Mesothelial cell of epicardium (in vitro differentiated cells): Measurements from ENCODE around the gene DHX40. TPM values are rescaled to one million over a fixed set of nuclear protein-coding genes. Genes with fewer than 3 reads are reported as not detected.

Source experiments
- DNase-seq, 2 experiments: peaks; one replicate each; pipeline ENCODE4 v3.0.0; 2021; ENCODE audit warnings: low spot score in 2 of 2; ENCODE audit not compliant: unreplicated experiment in 2 of 2
- H3K27ac Mint-ChIP-seq: 2 replicates; pipeline ENCODE4 v1.8.0; 2021; ENCODE audit warnings: mixed read lengths
- H3K27me3 Mint-ChIP-seq: 2 replicates; pipeline ENCODE4 v1.8.0; 2021; ENCODE audit warnings: low read depth, mixed read lengths
- H3K36me3 Mint-ChIP-seq: 2 replicates; pipeline ENCODE4 v1.8.0; 2021; ENCODE audit warnings: mixed read lengths
- H3K4me1 Mint-ChIP-seq: 2 replicates; pipeline ENCODE4 v1.8.0; 2021; ENCODE audit warnings: mixed read lengths
- H3K4me3 Mint-ChIP-seq: 2 replicates; pipeline ENCODE4 v1.8.0; 2021; ENCODE audit warnings: mild to moderate bottlenecking, moderate library complexity, mixed read lengths
- H3K9me3 Mint-ChIP-seq: 2 replicates; pipeline ENCODE4 v1.8.0; 2021; ENCODE audit warnings: mixed read lengths
- CTCF ChIP-seq: fragments of 200-600 bp; sonication (generic); IDR thresholded peaks from one replicate; pipeline ENCODE4 v1.5.0; 2021; ENCODE audit warnings: antibody characterized with exemption; ENCODE audit not compliant: unreplicated experiment
- total RNA-seq: library from RNA; stranded (reverse); gene quantifications from 3 replicates; pipeline ENCODE4 v1.2.1, GENCODE V29; 2021

The DHX40 gene
- total RNA-seq, 1 donor from 2014 or later, result 51.7 TPM

DNA sequence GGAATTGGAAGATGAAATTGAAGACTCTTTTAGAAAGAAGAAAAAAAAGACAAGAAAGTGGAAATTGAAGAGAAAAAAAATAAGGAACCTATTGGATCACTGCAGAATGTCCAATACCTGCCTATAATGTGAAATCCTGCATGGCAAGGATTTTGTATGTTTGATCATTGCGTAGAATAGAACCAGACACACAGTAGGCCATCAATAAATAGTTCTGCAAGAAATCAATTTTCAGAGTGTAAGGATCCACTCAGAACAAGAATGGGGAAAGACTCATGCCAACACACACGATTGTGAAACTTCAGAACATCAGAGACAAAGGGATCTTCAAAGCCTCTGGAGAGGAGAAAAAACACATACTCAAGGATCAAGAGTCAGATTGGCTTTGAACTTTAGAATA, 39.7 kb upstream of the DHX40 start:
- no peaks in the 10 kb centered on the region for H3K36me3 Mint-ChIP-seq
- no peak for DNase-seq
- no peak overlapping the region for H3K27ac Mint-ChIP-seq
- H3K9me3 Mint-ChIP-seq, result no peaks in the 10 kb centered on the region
- H3K27me3 Mint-ChIP-seq, result no peaks in the 10 kb centered on the region
- TF ChIP-seq CTCF, result no peak
- no peak overlapping the region for H3K4me3 Mint-ChIP-seq
- peaks cover 8% of the 10 kb centered on the region for H3K4me1 Mint-ChIP-seq

GRCh38 chr17:59526451-59526850, 39.0 kb upstream of the DHX40 start:
- Mint-ChIP-seq H3K27ac (no peak overlapping the region), H3K4me3 (no peak overlapping the region), H3K9me3 (no peaks in the 10 kb centered on the region), H3K27me3 (no peaks in the 10 kb centered on the region), H3K4me1 (peaks cover 10% of the 10 kb centered on the region), H3K36me3 (no peaks in the 10 kb centered on the region)
- TF ChIP-seq CTCF, result no peak
- DNase-seq, result no peak

GRCh38 chr17:59527325-59527917, 38.0 kb upstream of the DHX40 start:
- Mint-ChIP-seq H3K36me3 (no peaks in the 10 kb centered on the region), H3K4me1 (peaks cover 8% of the 10 kb centered on the region)

DNA sequence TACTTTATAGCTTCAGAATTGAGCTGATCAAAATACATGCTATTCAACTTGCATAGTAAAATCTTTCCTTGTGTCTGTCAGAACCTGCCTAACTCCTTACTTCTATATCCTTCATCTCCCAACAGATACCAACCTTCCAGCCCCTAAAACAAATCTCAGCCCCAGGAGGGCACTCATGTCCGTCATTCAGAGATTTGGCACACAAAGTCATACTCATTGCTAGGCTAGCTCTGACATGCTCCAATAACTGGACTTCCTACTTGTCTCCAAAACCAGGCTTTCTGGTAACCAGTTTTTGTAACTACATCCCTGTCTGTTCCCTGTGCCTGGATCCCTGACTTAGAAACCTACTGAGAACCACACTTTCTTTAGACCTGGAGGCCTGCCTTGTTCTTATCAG, 37.5 kb upstream of the DHX40 start:
- H3K36me3 Mint-ChIP-seq, result no peaks in the 10 kb centered on the region
- no peak for TF ChIP-seq CTCF
- DNase-seq, result no peak
- H3K27me3 Mint-ChIP-seq, result no peaks in the 10 kb centered on the region
- H3K27ac Mint-ChIP-seq, result no peak overlapping the region
- H3K9me3 Mint-ChIP-seq, result no peaks in the 10 kb centered on the region
- H3K4me1 Mint-ChIP-seq, result peaks cover 8% of the 10 kb centered on the region
- no peak overlapping the region for H3K4me3 Mint-ChIP-seq

More at GRCh38 chr17:59527325-59527917, 38.0 kb upstream of the DHX40 start:
- DNase-seq, result no peak
- TF ChIP-seq CTCF, result no peak
- H3K27ac Mint-ChIP-seq, result no peak overlapping the region
- no peaks in the 10 kb centered on the region for H3K9me3 Mint-ChIP-seq
- H3K27me3 Mint-ChIP-seq, result no peaks in the 10 kb centered on the region
- H3K4me3 Mint-ChIP-seq, result no peak overlapping the region

GRCh38 chr17:59530531-59530930, 34.9 kb upstream of the DHX40 start:
- TF ChIP-seq CTCF, result no peak
- H3K4me1 Mint-ChIP-seq, result peaks cover 8% of the 10 kb centered on the region
- no peaks in the 10 kb centered on the region for H3K36me3 Mint-ChIP-seq

GRCh38 chr17:59533694-59534093, 31.7 kb upstream of the DHX40 start:
- H3K4me3 Mint-ChIP-seq, result no peak overlapping the region
- H3K27me3 Mint-ChIP-seq, result peaks cover 9% of the 10 kb centered on the region
- no peak overlapping the region for H3K27ac Mint-ChIP-seq
- peaks cover 8% of the 10 kb centered on the region for H3K4me1 Mint-ChIP-seq
- TF ChIP-seq CTCF, result no peak
- no peak for DNase-seq
- no peaks in the 10 kb centered on the region for H3K36me3 Mint-ChIP-seq
- H3K9me3 Mint-ChIP-seq, result no peaks in the 10 kb centered on the region

More at GRCh38 chr17:59530531-59530930, 34.9 kb upstream of the DHX40 start:
- Mint-ChIP-seq H3K27ac (no peak overlapping the region), H3K4me3 (no peak overlapping the region), H3K9me3 (no peaks in the 10 kb centered on the region), H3K27me3 (no peaks in the 10 kb centered on the region)
- no peak for DNase-seq
